GM19438 (cell line): ENCODE data around the gene C14orf119.

Experiments used
- ATAC-seq: cut with Tn5 transposase; IDR thresholded peaks from one replicate; pipeline ENCODE4 v1.9.1; 2021; ENCODE audit warnings: low read depth; ENCODE audit not compliant: unreplicated experiment

Gene C14orf119

DNA sequence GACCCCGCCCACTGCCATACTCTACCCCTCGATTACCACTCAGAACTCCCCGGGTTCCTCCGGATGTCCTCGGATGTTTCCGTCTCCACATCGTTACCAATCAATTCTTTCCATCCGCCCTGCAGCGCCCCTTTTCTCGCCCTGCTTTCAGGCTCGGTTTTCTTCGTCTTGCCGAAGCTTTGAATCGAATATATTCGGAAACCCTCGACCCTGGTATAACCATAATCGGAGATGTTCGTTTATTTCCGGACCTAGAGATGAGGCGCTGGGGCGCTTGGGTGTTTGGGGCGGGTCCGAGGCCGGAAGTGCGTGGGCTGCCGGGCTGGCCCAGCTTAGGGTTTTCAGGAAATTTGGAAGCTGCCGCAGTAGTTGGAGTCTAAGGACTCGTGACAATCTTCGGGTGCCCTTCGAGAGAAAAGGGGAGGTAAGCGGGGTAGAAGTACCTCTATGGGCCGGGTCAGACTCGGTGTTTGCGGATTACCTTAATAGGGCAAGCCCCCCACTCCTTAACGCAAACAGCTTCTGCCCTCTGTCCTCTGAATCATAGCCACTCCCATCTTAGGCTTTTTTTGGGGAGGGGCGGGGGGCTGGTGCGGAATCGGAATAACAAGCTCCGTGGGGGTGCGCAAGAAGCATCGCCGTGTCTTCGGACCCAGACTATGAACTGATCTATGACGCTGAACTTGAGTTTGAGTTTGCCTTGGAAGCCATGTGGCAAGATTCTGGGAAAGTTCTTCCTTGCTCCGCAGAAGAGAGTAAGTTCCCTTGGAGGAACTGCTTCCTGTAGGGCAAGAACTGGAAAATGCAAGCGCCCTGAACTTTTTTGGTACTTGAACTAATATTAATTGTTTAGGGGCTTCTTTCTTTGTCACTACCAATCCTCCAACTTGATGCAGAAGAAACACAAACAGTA lies at the start of gene C14orf119:
TSS of gene C14orf119 (plus strand) at position 310 of the 913 bp plus-strand sequence. CDS start 2,154 bp downstream, outside the sequence.
- peak; percentile 87 for ATAC-seq

DNA sequence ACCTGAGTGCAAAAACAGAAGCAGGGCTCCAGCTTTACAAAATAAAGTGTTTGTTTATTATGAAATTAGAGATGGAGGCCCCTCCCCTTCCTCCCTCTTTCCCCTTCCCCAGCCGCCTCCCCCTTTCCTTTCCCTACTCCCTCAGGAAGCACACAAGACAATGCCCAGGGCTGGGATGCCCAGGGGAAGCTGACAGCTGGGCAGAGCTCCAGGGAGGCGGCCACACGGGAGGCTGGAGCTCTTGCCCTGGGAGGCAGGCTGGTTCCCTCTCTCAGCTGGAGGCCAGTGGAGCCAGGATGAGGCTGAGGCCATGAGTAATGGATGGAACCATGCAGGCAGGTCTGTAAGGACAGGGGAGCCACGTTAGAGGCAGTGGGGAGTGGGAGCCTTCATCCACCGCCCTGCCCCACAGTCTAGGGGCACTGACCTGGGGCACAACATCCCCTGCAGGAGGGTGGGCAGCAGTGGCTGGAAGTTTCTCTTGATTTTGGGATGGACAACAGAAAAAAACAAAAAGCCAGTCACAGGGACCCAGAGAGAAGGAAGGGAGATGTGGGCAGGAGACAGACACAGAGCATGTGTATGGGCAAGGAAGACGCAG lies 48.2 kb upstream of the C14orf119 start:
- no peak for ATAC-seq

DNA sequence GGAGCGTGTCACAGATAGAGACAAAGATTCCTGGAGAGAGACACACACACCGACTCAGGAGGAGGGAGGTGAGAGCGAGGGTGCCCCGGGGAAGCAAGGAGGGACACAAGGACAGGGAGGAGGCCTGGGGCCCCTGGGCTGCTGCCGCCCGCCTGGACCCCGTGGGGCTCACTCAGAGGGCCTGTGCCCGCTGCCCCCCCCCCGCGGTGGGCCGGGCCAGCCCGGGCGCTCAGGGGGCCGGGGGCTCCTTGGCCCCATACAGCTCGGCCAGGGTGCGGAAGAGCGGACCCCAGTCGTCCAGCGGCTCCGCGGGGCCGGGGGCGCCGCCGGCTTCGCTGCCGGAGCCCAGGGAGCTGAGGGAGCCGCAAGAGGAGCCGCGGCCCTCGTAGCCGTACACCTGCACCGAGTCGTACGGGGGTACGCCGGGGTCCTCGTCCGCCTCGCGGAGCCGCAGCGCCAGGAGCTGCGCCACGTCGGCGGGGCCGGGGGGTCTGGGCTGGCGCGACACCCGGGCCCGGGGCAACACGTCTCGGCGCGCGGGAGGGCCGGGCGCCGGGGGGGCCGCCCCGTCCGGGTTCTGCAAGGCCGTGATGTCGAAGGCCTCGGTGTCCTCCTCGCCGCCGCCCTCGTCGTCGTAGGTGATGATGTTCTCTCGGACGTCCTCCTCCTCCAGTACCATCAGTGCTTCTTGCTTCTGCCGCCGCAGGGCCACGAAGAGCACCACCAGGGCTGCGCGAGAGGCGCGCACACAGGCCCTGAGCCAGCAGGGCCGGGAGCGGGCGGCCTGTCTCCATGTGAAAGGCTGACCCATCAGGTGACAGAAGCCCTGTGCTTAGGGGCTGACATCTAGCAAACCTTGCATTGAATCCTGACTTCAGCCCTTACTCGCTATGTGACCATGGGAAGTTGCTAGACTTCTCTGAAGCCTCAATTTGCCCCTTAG lies 47.3 kb upstream of the C14orf119 start:
- ATAC-seq: no peak

DNA sequence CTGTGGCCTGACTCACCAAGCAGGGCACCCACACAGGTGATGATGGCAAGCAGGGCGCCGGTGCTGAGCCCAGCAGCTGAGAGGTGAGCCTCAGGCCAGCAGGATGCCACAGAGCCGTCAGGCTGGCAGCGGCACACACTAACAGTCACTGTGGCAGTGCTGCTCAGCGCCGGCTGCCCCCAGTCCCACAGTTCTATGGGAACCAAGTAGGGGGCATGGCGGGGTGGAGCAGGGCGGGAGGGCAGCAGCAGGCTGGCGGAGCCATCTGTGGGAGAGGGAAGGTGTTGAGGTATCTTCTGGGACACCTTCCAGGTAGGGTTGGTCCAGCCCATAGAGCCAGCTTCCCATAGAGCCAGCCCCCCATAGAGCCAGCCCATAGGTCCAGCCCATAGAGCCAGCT lies 46.3 kb upstream of the C14orf119 start:
- no peak for ATAC-seq

- ATAC-seq: no peak
These were observed 43.9 kb upstream of the C14orf119 start for GRCh38 chr14:23051141-23052057.

DNA sequence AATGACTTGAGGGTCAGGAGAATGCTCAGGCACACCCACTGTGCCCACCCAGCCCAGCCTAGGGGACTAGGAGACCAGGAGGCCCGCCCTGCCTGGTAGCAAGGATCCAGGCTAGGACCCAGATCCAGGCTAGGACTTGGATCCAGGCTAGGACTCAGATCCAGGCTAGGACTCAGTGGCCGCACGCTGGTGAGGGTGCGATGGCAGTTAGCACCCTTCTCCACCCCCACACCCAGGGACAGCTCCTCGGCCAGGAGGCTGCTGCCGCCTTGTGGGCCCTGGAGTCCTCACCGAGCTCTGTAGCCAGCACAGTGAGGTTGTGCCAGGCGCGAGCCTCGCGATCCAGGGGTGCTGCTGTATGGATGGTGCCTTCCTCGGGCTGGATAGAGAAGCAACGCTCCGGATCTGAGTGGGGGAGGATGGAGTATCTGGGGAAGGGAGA lies 43.1 kb upstream of the C14orf119 start:
- ATAC-seq: no peak

- no peak for ATAC-seq
These were observed 42.6 kb upstream of the C14orf119 start for GRCh38 chr14:23052671-23053070.

- no peak for ATAC-seq
These were observed 41.9 kb upstream of the C14orf119 start for GRCh38 chr14:23053426-23053825.

- ATAC-seq: no peak
These were observed 41.1 kb upstream of the C14orf119 start for GRCh38 chr14:23054000-23054811.

- ATAC-seq: no peak
These were observed 40.2 kb upstream of the C14orf119 start for GRCh38 chr14:23055147-23055550.

DNA sequence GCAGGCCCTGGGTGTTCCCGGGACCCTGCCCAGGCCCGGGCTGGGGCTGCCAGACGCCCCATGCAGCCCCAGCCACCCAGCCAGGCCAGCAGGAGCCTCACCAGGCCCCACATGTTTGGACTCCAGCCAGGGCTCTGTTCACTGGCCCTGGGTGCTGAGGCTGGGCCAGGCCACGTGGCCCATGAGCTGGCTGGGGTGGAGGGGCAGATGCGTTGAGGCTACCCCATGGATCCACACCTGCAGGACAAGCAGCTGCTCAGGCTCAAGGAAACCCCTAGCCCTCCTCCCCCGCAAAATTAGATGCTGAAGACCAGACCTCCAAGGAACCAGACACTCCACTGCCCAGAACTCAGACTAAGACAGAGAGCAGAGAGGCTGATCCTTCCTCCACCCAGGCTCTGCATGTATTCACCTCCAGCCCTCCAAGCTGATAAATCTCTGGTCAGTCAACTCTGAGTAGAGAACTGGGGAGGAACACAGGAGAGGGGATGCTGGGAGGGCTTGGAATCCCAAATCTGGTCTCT lies 39.6 kb upstream of the C14orf119 start:
- ATAC-seq: no peak

GRCh38 chr14:23056145-23056955 lies 39.0 kb upstream of the C14orf119 start:
- ATAC-seq: peak; percentile 50

DNA sequence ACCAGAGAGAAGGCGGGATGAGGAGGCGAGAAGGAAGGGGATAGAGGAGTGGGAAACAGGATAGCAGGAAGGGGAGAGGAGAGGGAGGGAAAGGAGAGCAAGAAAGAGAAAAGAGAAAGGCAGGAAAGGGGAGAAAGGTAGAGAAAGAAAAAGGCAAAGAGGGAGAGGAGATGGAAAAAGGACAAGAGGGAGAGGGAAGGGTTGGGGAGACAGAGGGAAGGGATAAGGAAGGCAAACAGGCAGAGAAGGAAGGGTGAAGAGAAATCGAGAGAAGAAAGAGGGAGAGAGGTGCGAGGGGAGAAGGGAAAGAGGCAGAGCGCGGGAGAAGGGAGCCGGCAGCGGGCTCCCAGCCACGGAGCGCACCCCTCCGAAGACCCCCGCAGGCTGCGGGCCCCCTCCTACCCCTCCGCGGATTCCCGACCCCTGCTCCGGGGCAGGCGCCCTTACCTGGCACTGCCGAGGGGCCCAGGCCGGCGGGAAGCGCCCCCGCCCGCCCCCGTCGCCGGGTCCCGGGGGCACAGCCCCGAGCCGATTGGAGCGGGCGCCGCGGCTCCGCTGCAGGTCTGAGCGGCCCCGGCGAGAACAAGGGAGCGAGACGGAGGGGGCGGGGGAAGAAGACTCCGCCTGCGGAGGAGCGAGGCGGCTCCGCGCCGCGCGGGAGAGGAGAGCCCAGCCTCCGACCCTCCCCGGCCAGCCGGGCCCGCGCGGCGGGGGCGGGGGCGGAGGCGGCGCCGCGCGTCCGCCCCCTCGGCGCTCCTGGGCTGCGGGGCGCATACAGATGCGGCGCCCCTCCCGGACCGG lies 38.1 kb upstream of the C14orf119 start, which contains the start of gene CDH24:
TSS of gene CDH24 (minus strand) at position 565 of the 801 bp plus-strand sequence. CDS start 1,787 bp downstream, outside the sequence.
- peak; percentile 54 for ATAC-seq

GRCh38 chr14:23057757-23058653 lies 37.3 kb upstream of the C14orf119 start:
- peak; percentile 62 for ATAC-seq

GRCh38 chr14:23058654-23059504 lies 36.4 kb upstream of the C14orf119 start:
- no peak for ATAC-seq
